Activated CD8-positive, alpha-beta T cell treated with anti-CD3 and anti-CD28 coated beads for 36 hours (primary cell): ENCODE results near the gene JAK1. TPM values are rescaled to one million over a fixed set of nuclear protein-coding genes. Genes with fewer than 3 reads are reported as not detected.

Experiments used
- ATAC-seq: fragments of 200-7000 bp; cut with Tn5 transposase; one replicate; pipeline ENCODE4 v1.10.0; 2021; ENCODE audit warnings: mild to moderate bottlenecking, moderate library complexity
- CTCF ChIA-PET: fragments of 350-600 bp; sonication (Branson Sonifier 250); formaldehyde crosslinking; loops from one replicate; lab custom pipeline; 2021; ENCODE audit warnings: antibody characterized with exemption; lab: Charles Lee
- POLR2A ChIA-PET: fragments of 350-600 bp; sonication (Branson Sonifier 250); formaldehyde crosslinking; loops from one replicate; lab custom pipeline; 2021; ENCODE audit warnings: antibody characterized with exemption; lab: Charles Lee
- DNase-seq: peaks from one replicate; pipeline ENCODE4 v3.0.0-alpha.2; 2020
- H3K27ac Mint-ChIP-seq: one replicate; pipeline ENCODE4 v1.8.0; 2021; ENCODE audit warnings: mild to moderate bottlenecking, mixed read lengths
- H3K27me3 Mint-ChIP-seq: one replicate; pipeline ENCODE4 v1.8.0; 2021; ENCODE audit warnings: mixed read lengths
- H3K36me3 Mint-ChIP-seq: one replicate; pipeline ENCODE4 v1.8.0; 2021; ENCODE audit warnings: low read depth, mixed read lengths
- H3K4me1 Mint-ChIP-seq: one replicate; pipeline ENCODE4 v1.8.0; 2021; ENCODE audit warnings: low read depth, mixed read lengths
- H3K4me3 Mint-ChIP-seq: one replicate; pipeline ENCODE4 v1.8.0; 2021; ENCODE audit warnings: mild to moderate bottlenecking, moderate library complexity, mixed read lengths
- H3K9me3 Mint-ChIP-seq: one replicate; pipeline ENCODE4 v1.8.0; 2021; ENCODE audit warnings: mixed read lengths
- CTCF ChIP-seq: fragments of 200-600 bp; IDR thresholded peaks from one replicate; pipeline ENCODE4 v1.8.0; 2022; ENCODE audit warnings: antibody characterized with exemption, mild to moderate bottlenecking
- intact Hi-C: fragments of 100-400 bp; cut with micrococcal nuclease; formaldehyde crosslinking; loops from one replicate; pipeline ENCODE4 v1.10.0; 2022
- total RNA-seq, 2 experiments: library from RNA; stranded (reverse); gene quantifications; one replicate each; pipeline ENCODE4 v1.2.3, GENCODE V29; 2021

The JAK1 gene
- total RNA-seq, 2 experiments from 2014 or later = 96.3 to 108 TPM

DNA sequence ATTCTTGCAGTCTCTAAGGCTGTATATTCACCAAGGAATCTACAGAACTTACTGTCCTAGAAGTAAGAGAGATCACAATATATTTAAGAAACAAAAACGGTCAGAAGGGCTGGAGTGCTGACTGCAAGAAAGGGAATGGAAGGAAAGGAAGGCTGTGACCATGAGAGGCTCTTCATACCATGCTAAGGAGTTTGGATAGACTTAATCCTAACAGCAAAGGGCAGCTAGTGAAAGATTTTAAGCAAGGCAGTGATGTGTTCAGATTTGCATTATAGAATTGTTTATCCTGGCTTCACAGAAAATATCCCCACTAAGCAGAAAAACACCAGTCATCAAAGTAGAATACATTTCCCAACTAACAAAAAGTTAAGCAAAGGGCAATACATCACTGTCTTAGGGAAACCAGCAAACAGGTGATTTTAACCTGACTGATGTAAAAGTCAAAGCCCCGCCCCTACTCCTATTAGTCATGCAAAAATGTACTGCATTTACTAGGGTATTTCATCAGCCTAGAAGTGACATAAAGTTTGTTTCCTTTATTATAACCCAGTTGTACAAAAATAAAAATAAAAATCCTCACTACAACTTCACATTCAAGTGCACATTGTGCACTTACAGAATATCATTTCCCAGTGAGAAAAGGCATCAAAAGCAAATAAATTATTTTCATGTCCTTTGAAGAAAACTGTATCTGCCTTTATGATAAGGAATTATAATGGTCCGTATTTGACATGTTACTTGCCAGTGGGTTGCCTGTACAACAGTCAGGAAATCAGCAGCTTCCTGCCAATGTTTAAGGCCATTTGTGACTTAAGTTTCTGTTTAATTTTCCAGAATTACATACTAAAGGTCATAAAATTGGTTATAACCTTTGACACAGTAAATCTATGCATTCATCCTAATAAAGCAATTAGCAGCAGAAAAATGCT is 17.2 kb downstream of the JAK1 start:
- H3K27ac Mint-ChIP-seq = peak overlapping the region; percentile 92
- peaks cover 75% of the 10 kb centered on the region for H3K4me1 Mint-ChIP-seq
- ChIA-PET POLR2A (interaction anchor here (0.6 to 2.4 kb wide), 10 partner anchors 11 to 119 kb away, joined by 3 to 9 read pairs (median 3); partner anchors contain the start of gene JAK1), CTCF (interaction anchor here (0.7 to 2.0 kb wide), 2 partner anchors 9 to 11 kb away, joined by 3 to 9 read pairs; no protein-coding TSS in a partner anchor)
- intact Hi-C loops = no loop called here
- TF ChIP-seq CTCF = no peak
- H3K27me3 Mint-ChIP-seq = no peaks in the 10 kb centered on the region
- ATAC-seq = peak; percentile 89
- no peaks in the 10 kb centered on the region for H3K9me3 Mint-ChIP-seq
- H3K36me3 Mint-ChIP-seq = peaks cover 6% of the 10 kb centered on the region
- DNase-seq = peak; percentile 81
- H3K4me3 Mint-ChIP-seq = peak overlapping the region; percentile 23

- intact Hi-C loops = no loop called here
- CTCF ChIA-PET = interaction anchor here (0.7 to 2.0 kb wide), 2 partner anchors 8 to 12 kb away, joined by 3 to 9 read pairs; no protein-coding TSS in a partner anchor
- POLR2A ChIA-PET = interaction anchor here (0.7 to 2.4 kb wide), 6 partner anchors 10 to 120 kb away, joined by 3 to 7 read pairs (median 3); partner anchors contain the start of gene JAK1
- ATAC-seq = no peak
- DNase-seq = no peak
- Mint-ChIP-seq H3K27me3 (no peaks in the 10 kb centered on the region), H3K27ac (peak overlapping the region; percentile 92), H3K4me3 (no peak overlapping the region), H3K4me1 (peaks cover 72% of the 10 kb centered on the region), H3K9me3 (no peaks in the 10 kb centered on the region), H3K36me3 (peaks cover 7% of the 10 kb centered on the region)
- no peak for TF ChIP-seq CTCF
Observed at GRCh38 chr1:64948216-64948615, 18.1 kb downstream of the JAK1 start.

GRCh38 chr1:64946916-64947315 is 19.4 kb downstream of the JAK1 start:
- intact Hi-C loops = no loop called here
- ChIA-PET CTCF (interaction anchor here (0.8 to 1.0 kb wide), 2 partner anchors 51 to 128 kb away, joined by 3 to 4 read pairs; no protein-coding TSS in a partner anchor), POLR2A (interaction anchor here (0.9 to 2.0 kb wide), 2 partner anchors 13 to 16 kb away, joined by 3 to 6 read pairs; no protein-coding TSS in a partner anchor)
- Mint-ChIP-seq H3K27ac (peak overlapping the region; percentile 76), H3K9me3 (no peaks in the 10 kb centered on the region), H3K27me3 (no peaks in the 10 kb centered on the region), H3K36me3 (peaks cover 8% of the 10 kb centered on the region), H3K4me3 (no peak overlapping the region), H3K4me1 (peaks cover 71% of the 10 kb centered on the region)
- ATAC-seq (no peak), DNase-seq (no peak)
- no peak for TF ChIP-seq CTCF

DNA sequence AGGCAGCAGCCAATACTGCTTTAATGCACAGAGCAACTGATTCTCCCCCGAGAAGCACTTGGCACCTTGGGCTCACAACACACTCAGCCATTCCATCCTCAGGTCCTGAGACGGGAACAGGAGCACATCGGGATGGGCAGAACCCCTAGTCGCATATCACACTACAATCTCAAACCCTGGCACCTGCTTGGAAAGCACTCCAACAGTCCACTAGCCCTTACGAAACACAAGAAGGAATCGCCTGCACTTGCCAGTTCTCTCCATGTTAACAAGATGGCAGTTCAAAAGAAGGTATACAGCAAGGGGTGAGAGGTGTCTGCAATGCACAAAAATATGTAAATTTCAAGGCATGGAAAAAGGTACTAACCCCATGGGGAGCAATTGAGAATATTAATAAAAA is 21.4 kb downstream of the JAK1 start:
- Mint-ChIP-seq H3K4me3 (no peak overlapping the region), H3K9me3 (no peaks in the 10 kb centered on the region), H3K36me3 (peaks cover 8% of the 10 kb centered on the region), H3K27me3 (no peaks in the 10 kb centered on the region), H3K4me1 (peaks cover 69% of the 10 kb centered on the region), H3K27ac (peak overlapping the region; percentile 32)
- ChIA-PET CTCF (no interaction called here), POLR2A (no interaction called here)
- no peak for ATAC-seq
- no peak for TF ChIP-seq CTCF
- intact Hi-C loops = no loop called here
- DNase-seq = no peak

DNA sequence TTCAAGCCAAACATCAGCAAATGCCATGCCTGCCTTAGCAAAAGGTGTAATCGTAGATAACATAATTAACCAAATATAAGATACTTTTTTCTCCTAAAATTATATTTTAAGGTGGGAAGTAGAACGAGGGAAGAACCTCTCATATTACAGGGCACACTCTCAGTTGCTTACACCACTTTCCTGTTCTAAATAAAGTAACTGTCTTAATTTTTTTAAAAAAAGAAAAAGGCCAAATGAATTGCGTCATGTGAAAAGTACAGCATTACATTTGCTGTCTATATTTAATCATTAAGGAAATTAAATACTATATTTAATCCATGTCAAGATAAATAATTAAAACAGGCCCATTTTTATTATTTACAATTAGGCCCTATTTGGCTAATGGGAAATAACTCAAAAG is 23.7 kb downstream of the JAK1 start:
- DNase-seq = no peak
- Mint-ChIP-seq H3K4me3 (no peak overlapping the region), H3K9me3 (peaks cover 4% of the 10 kb centered on the region), H3K4me1 (peaks cover 65% of the 10 kb centered on the region), H3K36me3 (peaks cover 14% of the 10 kb centered on the region), H3K27me3 (no peaks in the 10 kb centered on the region), H3K27ac (no peak overlapping the region)
- ATAC-seq = no peak
- ChIA-PET CTCF (no interaction called here), POLR2A (no interaction called here)
- intact Hi-C loops = no loop called here
- TF ChIP-seq CTCF = no peak
